Right atrium auricular region (tissue), 2 donors: ENCODE data around the gene PFDN2. TPM values are rescaled to one million over a fixed set of nuclear protein-coding genes. Genes with fewer than 3 reads are reported as not detected.

Experiments
- DNase-seq: peaks from one replicate; pipeline ENCODE4 v3.0.0-alpha.2; 2019; ENCODE audit warnings: low spot score
- H3K27ac ChIP-seq, 2 donors: fragments of 200-600 bp; sonication (generic); 1 replicate in 1 of 2; 2 replicates in 1 of 2; pipeline ENCODE4 v1.5.1; 2016 to 2019
- H3K27me3 ChIP-seq, 2 donors: fragments of 200-600 bp; sonication (generic); one replicate each; pipeline versions ENCODE4 v1.5.1 to v1.6.0; 2017 to 2019
- H3K36me3 ChIP-seq: fragments of 200-600 bp; sonication (generic); one replicate; pipeline ENCODE4 v1.5.1; 2016
- H3K4me1 ChIP-seq, 2 donors: fragments of 200-600 bp; sonication (generic); one replicate each; pipeline versions ENCODE4 v1.5.1 to v1.6.0; 2017 to 2019
- H3K4me3 ChIP-seq, 2 donors: fragments of 200-600 bp; sonication (generic); 1 replicate in 1 of 2; 2 replicates in 1 of 2; pipeline ENCODE4 v1.5.1; 2017 to 2019; ENCODE audit warnings: mild to moderate bottlenecking in 1 of 2, moderate library complexity in 1 of 2
- H3K9me3 ChIP-seq, 2 donors: fragments of 200-600 bp; sonication (generic); one replicate each; pipeline ENCODE4 v1.5.1; 2019
- total RNA-seq, 2 donors: library from RNA; depleted of rRNA; stranded (reverse); fragments of >200 nt; gene quantifications; one replicate each; pipeline ENCODE4 v1.1.0, GENCODE V29; 2016
- TF ChIP-seq, protein P1 (sequence below), 2 donors: fragments of 200-600 bp; sonication (generic); IDR thresholded peaks; one replicate each; pipeline ENCODE4 v1.5.1; 2019; ENCODE audit warnings: antibody characterized with exemption in 2 of 2

PFDN2 gene
- total RNA-seq, 2 donors from 2014 or later: 39.9 to 42.2 TPM

DNA sequence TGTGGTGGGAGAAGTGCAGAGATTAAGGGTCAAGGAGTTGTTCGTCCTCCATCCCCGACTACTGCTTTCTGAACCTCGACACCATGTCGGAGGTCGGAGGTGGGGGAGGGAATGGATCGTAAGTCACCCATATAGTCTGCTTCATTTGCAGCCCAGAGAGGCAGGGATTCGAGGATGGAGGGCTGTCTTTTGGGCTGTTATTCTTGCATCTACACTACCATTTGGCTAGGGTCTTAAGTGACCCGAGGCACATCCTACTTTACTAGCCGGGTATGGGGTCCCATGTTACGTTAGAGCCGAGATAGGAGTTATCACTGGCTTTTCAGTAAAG lies 42.0 kb upstream of the PFDN2 start:
- TF ChIP-seq, protein P1, sequence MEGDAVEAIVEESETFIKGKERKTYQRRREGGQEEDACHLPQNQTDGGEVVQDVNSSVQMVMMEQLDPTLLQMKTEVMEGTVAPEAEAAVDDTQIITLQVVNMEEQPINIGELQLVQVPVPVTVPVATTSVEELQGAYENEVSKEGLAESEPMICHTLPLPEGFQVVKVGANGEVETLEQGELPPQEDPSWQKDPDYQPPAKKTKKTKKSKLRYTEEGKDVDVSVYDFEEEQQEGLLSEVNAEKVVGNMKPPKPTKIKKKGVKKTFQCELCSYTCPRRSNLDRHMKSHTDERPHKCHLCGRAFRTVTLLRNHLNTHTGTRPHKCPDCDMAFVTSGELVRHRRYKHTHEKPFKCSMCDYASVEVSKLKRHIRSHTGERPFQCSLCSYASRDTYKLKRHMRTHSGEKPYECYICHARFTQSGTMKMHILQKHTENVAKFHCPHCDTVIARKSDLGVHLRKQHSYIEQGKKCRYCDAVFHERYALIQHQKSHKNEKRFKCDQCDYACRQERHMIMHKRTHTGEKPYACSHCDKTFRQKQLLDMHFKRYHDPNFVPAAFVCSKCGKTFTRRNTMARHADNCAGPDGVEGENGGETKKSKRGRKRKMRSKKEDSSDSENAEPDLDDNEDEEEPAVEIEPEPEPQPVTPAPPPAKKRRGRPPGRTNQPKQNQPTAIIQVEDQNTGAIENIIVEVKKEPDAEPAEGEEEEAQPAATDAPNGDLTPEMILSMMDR (IDR thresholded peaks at IDR 0.05): no peak
- Histone ChIP-seq H3K4me1 (peaks cover 0 to 38% of the 10 kb centered on the region in 2 donors), H3K27me3 (no peaks in the 10 kb centered on the region), H3K36me3 (peaks cover 29% of the 10 kb centered on the region), H3K27ac (peak overlapping the region; percentile 89 to 96), H3K4me3 (peak overlapping the region; percentile 93 to 99), H3K9me3 (no peaks in the 10 kb centered on the region)
- no peak for DNase-seq

DNA sequence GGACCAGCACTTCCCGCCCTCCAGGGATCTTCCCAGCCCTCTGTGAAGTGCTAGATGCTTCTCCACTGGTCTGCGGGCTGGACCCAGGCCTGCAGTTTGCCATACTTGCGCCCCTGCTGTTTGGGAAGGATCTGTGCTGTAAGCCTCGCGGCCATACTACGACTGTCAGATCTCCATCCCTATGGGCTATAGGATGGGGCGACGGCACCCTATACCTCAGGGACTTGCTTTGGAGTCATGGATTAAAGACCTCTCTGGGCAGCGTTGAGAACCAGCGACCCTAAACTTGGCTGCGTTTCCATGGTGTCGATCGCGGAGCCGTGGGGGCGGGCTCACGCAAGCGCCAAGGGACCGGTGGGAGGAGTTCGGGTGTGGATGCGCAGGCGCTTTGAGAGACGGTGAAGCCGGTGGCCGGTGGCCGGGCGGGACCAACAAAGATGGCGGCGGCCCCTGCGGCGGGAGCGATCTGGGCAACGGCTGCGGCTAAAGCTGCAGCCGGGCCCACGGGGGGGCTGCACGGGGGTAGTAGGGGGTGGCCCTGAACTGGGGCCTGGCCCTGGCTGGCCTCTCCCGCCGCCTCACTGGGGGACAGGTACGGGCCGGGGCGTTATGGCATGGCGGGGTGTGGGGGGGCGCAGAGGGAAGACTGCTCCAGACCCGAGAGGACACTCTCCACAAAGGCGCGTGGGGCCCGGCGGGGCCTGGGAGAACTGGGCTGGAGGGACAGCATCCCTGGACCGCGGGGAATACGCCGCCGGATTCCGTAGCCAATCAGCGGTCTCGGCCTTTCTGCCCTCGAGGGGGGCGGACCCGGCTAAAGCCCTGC lies 41.5 kb upstream of the PFDN2 start, which contains the start of gene USP21:
Gene USP21 (plus strand): TSS at position 414 of the 826 bp plus-strand sequence. CDS start 1,141 bp downstream, outside the sequence.
- Histone ChIP-seq H3K9me3 (no peaks in the 10 kb centered on the region), H3K27me3 (no peaks in the 10 kb centered on the region), H3K4me3 (peak within 1 kb of the TSS; percentile 93 to 99), H3K36me3 (peaks cover 23% of the 10 kb centered on the region), H3K4me1 (peaks cover 0 to 41% of the 10 kb centered on the region in 2 donors), H3K27ac (peak within 1 kb of the TSS; percentile 89 to 96)
- TF ChIP-seq, protein P1 (IDR thresholded peaks at IDR 0.05): peak in 1 of 2 donors; percentile 32
- DNase-seq: peak; percentile 93

DNA sequence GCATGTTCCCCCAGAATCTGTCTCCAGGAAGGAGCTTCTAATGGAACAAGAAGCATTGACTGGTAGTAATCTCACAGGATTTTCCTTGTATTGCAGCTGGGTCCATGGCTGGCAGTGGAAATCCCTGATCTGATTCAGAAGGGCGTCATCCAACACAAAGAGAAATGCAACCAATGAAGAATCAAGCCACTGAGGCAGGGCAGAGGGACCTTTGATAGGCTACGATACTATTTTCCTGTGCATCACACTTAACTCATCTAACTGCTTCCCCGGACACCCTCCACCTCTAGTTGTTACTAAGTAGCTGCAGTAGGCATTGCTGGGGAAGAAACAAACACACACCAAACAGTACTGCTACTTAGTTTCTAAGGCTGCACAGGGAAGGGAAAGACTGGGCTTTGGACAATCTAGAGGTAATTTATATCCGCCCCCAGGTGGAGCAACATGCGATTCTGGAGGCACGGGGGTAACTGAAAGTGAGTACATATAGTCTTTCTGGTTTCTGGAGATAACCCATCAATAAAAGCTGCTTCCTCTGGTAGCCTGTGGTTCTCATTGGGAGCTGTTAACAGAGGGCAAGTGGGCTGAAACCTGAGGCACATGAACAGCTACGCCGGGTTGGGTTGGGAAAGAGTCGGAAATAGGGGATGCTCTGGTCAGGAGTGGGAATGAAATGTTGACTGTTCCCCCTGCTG lies 40.6 kb upstream of the PFDN2 start:
- Histone ChIP-seq H3K36me3 (peaks cover 16% of the 10 kb centered on the region), H3K27me3 (no peaks in the 10 kb centered on the region), H3K4me3 (peak overlapping the region in 1 of 2 donors; percentile 99), H3K9me3 (no peaks in the 10 kb centered on the region), H3K27ac (peak overlapping the region; percentile 89 to 96), H3K4me1 (peaks cover 0 to 42% of the 10 kb centered on the region in 2 donors)
- no peak for DNase-seq
- TF ChIP-seq, protein P1 (IDR thresholded peaks at IDR 0.05): no peak

DNA sequence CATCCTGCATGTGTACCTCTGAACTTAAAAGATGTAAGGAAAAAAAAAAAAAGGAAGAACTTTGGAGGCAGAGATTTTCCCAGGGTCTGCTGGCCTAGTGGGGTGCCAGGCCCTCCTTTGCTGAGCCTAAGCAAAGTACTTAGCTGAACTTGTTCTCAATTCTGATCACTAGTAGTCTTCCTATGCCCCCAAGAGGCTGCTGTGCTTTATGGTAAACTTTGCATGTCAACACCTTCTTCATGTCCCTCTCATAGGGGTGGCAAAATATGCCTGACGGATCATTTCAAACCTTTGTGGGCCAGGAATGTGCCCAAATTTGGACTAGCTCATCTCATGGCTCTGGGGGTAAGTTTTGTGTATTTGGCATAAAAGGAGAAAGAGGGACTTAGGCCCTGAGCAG lies 40.0 kb upstream of the PFDN2 start:
- Histone ChIP-seq H3K4me1 (peaks cover 0 to 42% of the 10 kb centered on the region in 2 donors), H3K4me3 (no peak overlapping the region), H3K9me3 (no peaks in the 10 kb centered on the region), H3K27me3 (no peaks in the 10 kb centered on the region), H3K36me3 (peaks cover 13% of the 10 kb centered on the region), H3K27ac (no peak overlapping the region)
- no peak for DNase-seq
- TF ChIP-seq, protein P1 (IDR thresholded peaks at IDR 0.05): no peak

DNA sequence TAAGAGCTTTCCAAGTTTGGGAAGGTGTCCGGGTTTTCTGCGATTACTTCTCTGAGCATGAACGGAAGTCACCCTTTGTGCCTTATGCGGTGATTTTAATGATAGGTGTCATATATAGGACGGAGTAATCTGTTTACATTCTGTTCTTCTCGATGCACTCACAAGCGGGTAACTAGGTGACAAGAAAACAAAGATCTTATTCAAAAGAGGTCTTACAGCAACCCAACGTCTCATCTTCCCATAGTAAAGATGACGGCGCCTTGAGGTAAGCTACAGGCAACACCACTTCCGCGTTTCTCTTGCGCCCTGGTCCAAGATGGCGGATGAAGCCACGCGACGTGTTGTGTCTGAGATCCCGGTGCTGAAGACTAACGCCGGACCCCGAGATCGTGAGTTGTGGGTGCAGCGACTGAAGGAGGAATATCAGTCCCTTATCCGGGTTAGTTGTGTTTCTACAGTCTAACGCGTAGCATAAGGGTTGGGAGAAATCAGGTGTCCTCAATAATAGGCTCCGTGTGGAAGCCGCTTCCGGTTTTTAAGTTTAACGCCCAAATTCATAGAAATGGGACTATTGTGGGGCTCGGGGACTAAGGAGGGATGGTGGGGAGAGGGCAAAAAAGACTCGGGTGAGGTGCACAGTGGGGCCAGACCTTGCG lies 36.0 kb upstream of the PFDN2 start, which contains the start of gene UFC1:
Gene UFC1 (plus strand): TSS at position 297 of the 656 bp plus-strand sequence. CDS start 20 bp downstream, at position 317.
- Histone ChIP-seq H3K27me3 (no peaks in the 10 kb centered on the region), H3K4me3 (peak within 1 kb of the TSS; percentile 68 to 90), H3K4me1 (peaks cover 0 to 15% of the 10 kb centered on the region in 2 donors), H3K27ac (peak within 1 kb of the TSS; percentile 91 to 97), H3K9me3 (no peaks in the 10 kb centered on the region), H3K36me3 (peaks cover 12% of the 10 kb centered on the region)
- TF ChIP-seq, protein P1 (IDR thresholded peaks at IDR 0.05): no peak
- peak; percentile 83 for DNase-seq
